ENCODE data around the gene ADCY1.

ADCY1 gene

GRCh38 chr7:45654341-45654740 lies 80.2 kb downstream of the ADCY1 start:
- DNase-seq, result no peak

GRCh38 chr7:45655539-45655938 lies 81.4 kb downstream of the ADCY1 start:
- no peak for DNase-seq

- no peak for DNase-seq
Observed at GRCh38 chr7:45656431-45656830, 82.3 kb downstream of the ADCY1 start.

- DNase-seq, result no peak
Observed at GRCh38 chr7:45657136-45657889, 83.1 kb downstream of the ADCY1 start.

- DNase-seq, result no peak
Observed at GRCh38 chr7:45657890-45658715, 83.9 kb downstream of the ADCY1 start.

GRCh38 chr7:45658716-45659495 lies 84.7 kb downstream of the ADCY1 start:
- no peak for DNase-seq

- DNase-seq, result no peak
Observed at GRCh38 chr7:45659496-45660139, 85.5 kb downstream of the ADCY1 start.

GRCh38 chr7:45660201-45660900 lies 86.2 kb downstream of the ADCY1 start:
- no peak for DNase-seq

GRCh38 chr7:45660901-45661211 lies 86.7 kb downstream of the ADCY1 start:
- DNase-seq, result no peak

- no peak for DNase-seq
Observed at GRCh38 chr7:45661302-45661995, 87.3 kb downstream of the ADCY1 start.

GRCh38 chr7:45662018-45662417 lies 87.8 kb downstream of the ADCY1 start:
- no peak for DNase-seq

- DNase-seq, result no peak
Observed at GRCh38 chr7:45662540-45663166, 88.5 kb downstream of the ADCY1 start.

- DNase-seq, result no peak
Observed at GRCh38 chr7:45663167-45663921, 89.2 kb downstream of the ADCY1 start.

- DNase-seq, result no peak
Observed at GRCh38 chr7:45663965-45664633, 89.9 kb downstream of the ADCY1 start.

GRCh38 chr7:45665172-45665571 lies 91.0 kb downstream of the ADCY1 start:
- no peak for DNase-seq

GRCh38 chr7:45670227-45670626 lies 96.1 kb downstream of the ADCY1 start:
- no peak for DNase-seq

- DNase-seq, result no peak
Observed at GRCh38 chr7:45670717-45671116, 96.5 kb downstream of the ADCY1 start.

- DNase-seq, result no peak
Observed at GRCh38 chr7:45677311-45677900, 103.2 kb downstream of the ADCY1 start.

GRCh38 chr7:45679516-45679915 lies 105.3 kb downstream of the ADCY1 start:
- DNase-seq, result no peak

GRCh38 chr7:45680776-45681175 lies 106.6 kb downstream of the ADCY1 start:
- no peak for DNase-seq

Measured in NCI-H226 (cell line).